LNCaP clone FGC (cell line): ENCODE measurements around the gene OR10H5.
"Not testable (repeated sequence)": the region's sequence is repeated elsewhere in the genome, so short reads cannot be mapped to it uniquely, and the experiment has no call there.

ENCODE experiments used
- DNase-seq: peaks from one replicate; pipeline ENCODE4 v3.0.0-alpha.2; 2011; ENCODE audit warnings: low read depth
- H3K4me3 ChIP-seq: 2 replicates; pipeline ENCODE4 v1.5.1; 2011; ENCODE audit warnings: mild to moderate bottlenecking, low read depth, low read length, control low read depth
- TF ChIP-seq, protein P1 (sequence below): IDR thresholded peaks from 2 replicates; pipeline ENCODE4 v1.5.1; 2012; ENCODE audit warnings: mild to moderate bottlenecking; ENCODE audit not compliant: control insufficient read depth, insufficient read depth; ENCODE audit errors: extremely low read depth

Gene OR10H5

DNA sequence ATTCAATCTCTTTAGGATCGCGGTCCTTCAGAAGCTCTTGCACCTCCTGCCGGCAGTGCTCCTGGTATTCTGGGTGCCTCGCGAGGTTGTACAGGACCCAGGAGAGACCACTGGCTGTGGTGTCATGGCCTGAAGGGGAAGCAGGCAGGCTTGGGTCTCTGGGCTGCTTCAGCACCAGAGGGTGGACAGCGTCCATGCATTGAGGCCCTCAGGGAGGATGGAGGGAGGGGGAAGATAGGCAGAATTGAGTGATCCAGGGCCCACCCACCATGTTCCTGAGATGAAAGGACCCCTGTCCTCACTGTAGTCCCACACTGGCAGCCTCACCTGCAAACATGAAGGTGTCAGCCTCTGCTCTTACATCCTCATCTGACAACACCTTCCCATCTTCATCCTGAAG lies 17.9 kb upstream of the OR10H5 start:
- no peak for DNase-seq
- TF ChIP-seq, protein P1, sequence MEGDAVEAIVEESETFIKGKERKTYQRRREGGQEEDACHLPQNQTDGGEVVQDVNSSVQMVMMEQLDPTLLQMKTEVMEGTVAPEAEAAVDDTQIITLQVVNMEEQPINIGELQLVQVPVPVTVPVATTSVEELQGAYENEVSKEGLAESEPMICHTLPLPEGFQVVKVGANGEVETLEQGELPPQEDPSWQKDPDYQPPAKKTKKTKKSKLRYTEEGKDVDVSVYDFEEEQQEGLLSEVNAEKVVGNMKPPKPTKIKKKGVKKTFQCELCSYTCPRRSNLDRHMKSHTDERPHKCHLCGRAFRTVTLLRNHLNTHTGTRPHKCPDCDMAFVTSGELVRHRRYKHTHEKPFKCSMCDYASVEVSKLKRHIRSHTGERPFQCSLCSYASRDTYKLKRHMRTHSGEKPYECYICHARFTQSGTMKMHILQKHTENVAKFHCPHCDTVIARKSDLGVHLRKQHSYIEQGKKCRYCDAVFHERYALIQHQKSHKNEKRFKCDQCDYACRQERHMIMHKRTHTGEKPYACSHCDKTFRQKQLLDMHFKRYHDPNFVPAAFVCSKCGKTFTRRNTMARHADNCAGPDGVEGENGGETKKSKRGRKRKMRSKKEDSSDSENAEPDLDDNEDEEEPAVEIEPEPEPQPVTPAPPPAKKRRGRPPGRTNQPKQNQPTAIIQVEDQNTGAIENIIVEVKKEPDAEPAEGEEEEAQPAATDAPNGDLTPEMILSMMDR, result no peak
- no peak overlapping the region for H3K4me3 ChIP-seq

DNA sequence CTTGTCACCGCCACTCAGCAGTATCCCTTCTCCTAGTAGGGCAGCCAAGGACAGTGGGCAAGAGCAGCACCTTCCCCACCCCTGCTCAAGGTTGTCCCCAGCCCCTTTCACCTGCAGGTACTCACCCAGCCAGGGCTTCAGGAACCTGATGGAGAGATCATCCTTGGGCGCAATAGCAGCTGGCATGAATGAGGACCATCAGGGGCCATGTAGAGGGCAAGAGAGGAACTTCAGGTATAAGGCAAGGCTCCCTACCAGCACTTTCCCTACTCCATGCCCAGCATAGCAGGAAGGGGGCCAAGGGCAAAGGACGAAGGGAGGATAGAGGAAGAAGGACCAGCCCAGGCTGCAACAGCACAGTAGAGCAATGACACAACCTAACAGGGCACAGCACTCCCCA lies 13.3 kb upstream of the OR10H5 start:
- not testable (repeated sequence) for DNase-seq

GRCh38 chr19:15775249-15775648 lies 12.2 kb upstream of the OR10H5 start:
- no peak for DNase-seq
- no peak overlapping the region for H3K4me3 ChIP-seq
- TF ChIP-seq, protein P1, result no peak

More for the DNA sequence above, 13.3 kb upstream of the OR10H5 start:
- not testable (repeated sequence) for H3K4me3 ChIP-seq

DNA sequence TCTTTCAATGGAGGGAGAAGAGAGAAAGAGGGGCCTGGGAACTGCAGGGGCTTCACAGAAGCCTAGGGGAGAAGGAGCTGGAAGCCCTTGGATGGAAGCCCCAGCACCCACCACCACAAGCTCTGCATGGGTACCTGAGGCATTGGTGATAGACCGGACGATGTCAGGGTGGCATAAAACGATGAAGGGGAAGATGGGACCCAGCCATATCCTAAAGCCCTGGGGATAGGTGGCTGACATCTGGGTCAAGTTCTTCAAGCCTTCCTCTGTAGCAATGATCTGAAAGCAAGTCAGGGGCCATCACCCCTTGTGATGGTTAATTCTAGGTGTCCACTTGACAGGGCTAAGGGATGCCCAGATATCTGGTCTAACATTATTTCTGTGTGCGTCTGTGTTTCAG lies 11.2 kb upstream of the OR10H5 start:
- no peak for DNase-seq
- H3K4me3 ChIP-seq, result no peak overlapping the region
- TF ChIP-seq, protein P1, result no peak

DNA sequence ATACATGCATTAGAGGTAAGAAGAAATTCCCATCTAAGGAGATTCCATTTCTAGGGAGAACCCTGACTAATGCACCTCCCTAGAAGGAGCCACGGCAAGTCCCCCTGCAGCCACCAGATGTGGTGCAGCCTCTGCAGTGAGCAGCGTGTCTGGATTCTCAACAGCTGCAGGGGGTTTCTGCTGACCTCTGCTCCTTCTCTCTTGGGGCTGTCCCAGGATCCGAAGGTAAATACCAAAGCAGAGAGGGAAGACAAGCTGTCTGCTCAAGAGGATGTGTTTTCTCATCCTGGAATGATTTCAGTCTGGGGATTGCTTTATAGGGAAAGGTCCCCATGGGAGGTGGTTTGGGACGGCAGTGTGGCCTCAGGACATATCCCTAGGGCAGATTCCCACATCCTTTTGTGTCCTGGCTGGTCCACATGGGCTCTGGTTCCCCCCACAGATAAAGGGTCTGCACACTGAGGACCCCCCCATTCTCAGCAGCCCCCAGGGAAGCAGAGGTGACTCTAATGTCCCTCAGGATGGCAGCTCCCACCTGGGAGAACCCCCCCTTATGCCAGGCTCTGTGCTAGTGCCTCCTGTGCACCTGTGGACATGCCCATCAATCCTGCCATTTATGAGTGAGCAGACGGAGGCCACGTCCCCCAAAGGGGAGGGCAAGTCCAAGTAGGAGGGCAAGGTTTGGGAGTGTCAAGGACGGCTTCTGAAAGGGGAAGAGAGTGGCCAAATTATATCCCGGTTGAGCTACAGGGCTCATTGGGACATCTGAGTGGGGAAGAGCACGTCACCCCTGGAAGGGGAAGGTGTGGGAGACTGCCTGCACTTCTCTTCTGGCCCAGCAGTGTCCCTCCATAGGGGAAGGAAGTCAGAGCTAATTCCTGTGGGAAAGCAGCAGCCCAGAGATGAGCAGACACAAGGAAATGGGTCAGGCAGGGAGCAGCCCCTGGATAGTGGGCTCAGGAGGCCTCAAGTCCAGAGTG lies 10.2 kb upstream of the OR10H5 start:
- no peak for DNase-seq
- TF ChIP-seq, protein P1, result no peak
- no peak overlapping the region for H3K4me3 ChIP-seq

DNA sequence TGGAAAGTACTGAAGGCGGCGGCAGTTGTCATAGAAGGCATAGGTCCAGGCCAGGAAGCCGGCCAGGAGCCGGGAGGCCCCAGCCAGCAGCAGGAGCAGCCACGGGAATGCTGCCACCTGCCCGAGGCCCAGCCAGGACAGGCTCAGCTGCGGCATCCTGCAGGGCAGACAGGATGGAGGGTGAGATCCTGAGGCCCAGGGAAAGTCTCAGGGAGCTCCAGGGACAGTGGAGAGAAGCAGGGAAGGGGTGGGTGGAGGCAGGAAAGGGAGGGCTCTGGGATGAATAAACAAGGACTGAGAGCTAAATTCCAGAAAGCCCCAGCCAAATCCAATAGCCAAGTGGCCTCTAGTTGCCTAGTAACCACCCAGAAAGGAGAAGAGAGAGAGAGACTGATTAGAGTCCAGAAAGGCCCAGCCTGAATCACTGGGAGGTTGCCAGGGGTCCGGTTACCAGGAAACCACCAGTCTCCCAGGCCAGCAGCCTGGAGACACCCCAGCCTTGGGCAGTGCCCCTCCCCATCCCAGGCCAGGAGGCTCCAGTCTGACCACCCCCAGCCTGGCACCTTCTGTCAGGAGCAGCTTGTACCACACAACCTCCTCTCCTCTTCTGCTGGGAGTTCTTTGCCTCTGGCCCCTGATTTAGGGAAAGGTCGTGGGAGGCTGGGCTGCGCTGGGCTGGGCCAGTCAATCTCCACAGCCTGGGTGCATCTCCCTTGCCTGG lies 7.5 kb upstream of the OR10H5 start:
- DNase-seq, result peak; percentile 33
- H3K4me3 ChIP-seq, result no peak overlapping the region
- TF ChIP-seq, protein P1, result peak; percentile 20; the same call in 1 of the 2 replicates
